ENCODE data around the gene PCLO. TPM values are rescaled to one million over a fixed set of nuclear protein-coding genes. Genes with fewer than 3 reads are reported as not detected.
"Not testable (repeated sequence)": the region's sequence is repeated elsewhere in the genome, so short reads cannot be mapped to it uniquely, and the experiment has no call there.

The PCLO gene
- total RNA-seq, 1 donor from 2014 or later: 4.4 TPM

DNA sequence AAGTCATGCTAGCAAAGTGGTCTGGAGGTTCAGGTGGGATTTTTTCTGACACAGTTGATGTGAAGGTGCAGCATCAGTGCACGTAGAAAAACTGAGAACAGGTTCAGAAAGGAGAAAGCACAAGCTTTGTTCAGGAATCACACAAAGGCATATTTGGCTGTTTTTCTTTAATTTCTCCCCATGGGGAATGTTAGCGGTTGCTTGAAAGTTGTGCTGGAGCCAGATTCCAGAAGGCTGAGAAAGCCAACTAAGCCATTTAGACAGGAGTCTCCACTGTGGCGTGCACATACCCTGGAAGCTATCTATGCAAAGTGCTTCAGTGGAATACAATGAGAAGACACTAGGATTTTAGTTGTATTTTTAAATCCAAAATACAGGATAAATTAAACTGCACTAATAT, 201.4 kb downstream of the PCLO start:
- no peak for ATAC-seq

GRCh38 chr7:82959528-82959927, 203.2 kb downstream of the PCLO start:
- ATAC-seq: no peak

DNA sequence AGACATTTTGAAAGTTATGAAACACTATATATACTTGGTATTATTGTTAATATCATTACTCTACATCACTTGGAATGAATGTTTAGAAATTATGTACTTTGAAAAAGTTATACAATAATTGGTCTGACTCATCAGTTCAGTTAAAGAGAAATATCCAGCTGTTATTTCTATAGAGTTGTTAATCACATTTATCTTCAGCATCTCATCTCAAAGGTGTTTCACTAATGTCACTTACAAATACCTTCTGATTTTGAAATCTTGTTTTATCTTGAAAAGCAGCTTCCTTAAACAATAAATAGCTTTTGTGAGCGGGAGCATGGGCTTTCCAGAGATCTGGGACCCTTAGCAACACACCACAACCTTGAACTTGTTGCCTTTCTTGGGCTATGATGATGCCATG, 205.2 kb downstream of the PCLO start:
- no peak for ATAC-seq

DNA sequence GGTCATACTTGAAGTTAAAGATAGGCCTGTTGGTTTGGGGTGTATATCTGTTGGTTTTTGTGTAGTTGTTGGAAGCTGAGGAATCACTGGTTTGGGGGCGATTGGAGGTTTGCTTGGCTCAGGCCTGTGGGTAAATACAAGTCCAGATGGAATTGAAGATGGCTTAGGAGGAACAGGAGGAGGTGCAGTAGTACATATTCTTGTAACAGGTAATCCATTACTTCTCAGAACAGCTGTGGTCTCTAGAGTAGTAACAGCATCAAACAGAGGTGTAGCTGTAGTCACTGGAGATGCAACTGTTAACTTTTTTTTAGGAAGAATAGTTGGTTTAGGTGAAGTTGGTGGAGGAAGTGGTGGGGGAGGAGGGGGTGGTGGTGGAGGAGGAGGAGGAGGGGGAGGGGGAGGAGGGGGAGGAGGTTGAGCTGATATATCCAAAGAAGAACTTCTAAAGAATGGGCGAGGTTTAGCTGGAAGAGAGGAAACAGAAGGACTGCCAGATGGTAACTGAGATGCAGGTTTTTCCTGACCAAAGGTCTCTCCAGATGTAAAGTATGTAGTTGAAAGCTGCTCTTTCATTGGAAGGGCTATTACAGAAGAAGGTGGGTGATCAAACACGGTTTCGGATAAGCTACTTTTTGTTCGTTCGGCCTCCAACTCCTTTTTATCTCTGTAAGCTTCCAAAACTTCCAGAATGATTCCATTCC, 209.2 kb downstream of the PCLO start:
- no peak for ATAC-seq

DNA sequence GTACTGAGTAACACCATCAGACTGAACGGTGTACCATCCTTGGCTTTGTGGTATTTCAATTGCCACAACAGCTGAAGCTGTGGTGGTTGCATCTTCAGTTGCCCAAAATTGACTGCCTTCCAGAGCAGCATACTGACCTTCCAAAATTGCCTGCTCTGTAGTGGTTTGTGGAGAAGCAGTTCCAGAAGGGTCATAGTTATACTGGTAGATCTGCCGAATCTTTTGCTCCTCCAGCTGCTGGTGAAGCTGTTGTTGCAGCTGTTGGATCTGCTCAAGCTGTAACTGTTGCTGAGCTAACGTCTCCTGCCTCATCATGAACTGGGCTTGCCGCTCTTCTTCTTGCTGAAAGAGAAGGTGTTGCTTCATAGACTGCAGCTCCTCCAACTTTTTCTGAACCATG, 212.2 kb downstream of the PCLO start:
- ATAC-seq: no peak

DNA sequence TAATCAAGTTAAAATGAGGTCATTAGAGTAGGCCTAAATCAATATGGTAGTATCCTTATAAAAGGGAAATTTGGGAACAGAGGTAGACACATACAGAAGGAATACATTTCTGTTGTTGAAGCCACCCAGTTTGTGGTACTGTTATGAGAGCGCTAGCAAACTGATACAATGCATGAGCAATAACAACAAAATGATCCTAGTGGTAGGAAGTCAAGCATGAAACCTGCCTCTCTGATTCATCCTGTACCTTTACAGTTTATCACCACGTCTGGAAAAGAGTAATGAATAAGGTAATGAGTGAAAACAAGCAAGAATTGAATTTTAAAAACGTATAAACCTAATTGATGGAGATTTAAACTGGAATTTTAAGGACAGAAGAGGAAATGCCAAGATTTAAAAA, 217.2 kb downstream of the PCLO start:
- ATAC-seq: peak; percentile 45

DNA sequence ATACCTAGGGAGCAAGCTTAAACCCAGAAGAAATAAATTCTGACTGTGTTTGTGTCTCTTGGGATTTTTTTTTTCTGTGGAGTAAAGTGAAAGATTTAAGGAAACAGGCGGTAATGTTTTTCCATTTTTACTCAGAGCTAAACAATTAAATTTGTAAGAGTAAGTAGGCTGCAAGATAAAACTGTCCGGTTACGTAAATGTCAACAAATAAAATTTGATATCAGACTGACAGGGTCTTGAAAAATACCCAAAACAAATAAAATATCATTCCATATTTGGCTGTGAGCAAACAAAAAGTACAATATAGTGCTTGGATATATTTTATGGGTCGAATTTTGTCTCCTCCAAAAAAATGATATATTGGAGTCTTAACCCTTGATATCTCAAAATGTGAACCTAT, 217.6 kb downstream of the PCLO start:
- ATAC-seq: no peak

DNA sequence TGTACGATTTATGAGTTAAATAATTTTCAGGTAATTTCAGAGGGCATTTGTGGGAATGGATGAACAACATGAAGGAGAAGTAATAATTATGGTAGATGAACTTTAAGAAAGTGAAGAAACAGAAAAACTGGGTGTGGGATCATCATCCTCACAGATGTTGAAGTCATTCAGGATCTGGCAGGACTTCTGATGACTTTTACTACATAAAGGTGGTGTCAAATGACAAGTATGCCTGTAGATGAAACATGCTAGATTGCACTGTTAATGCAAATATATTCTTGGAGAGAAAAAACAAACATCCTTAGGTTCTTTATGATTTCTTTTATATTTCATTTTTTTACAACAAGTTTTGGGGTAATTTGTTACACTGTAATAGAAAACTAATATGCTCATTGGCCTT, 230.2 kb downstream of the PCLO start:
- ATAC-seq: no peak

DNA sequence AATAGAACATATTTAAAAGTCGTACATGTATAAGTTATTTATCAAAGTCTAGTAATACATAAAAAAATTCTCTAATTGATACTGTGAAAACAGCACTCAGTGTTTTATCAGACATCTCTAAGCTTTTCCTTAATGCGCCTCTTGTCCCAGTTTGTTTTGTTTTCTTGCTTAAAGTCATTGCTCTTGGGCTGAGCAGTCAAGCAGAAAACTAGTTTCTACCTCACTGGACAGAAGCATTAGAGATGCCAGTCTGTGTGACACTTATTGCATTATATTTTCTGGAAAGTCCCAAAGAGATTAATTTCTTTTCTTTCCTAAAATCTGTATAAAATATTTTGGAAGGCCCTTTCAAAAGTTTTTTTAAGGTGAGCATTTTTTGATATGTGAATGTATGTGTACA, 236.2 kb downstream of the PCLO start:
- ATAC-seq: no peak

DNA sequence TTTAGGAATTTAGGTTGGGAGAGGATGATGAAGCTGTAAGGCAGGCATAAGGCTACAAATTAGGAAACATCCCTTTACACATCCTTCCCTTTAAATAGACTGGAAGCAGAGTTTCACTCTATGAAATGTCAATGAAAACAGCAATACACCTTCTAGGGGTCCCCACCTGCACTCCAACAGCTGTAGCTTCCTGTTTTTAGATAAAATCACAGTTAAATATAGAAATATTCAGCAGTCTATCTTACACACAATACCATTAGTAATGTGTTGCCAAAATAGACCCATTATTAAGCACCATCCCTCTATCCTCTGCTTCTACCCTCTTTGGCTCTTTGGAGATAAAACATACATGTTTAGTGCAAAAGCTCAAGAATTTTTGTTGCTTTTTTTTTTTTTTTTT, 237.4 kb downstream of the PCLO start:
- ATAC-seq: no peak

GRCh38 chr7:82906502-82906901, 256.2 kb downstream of the PCLO start:
- no peak for ATAC-seq

- no peak for ATAC-seq
These were observed 257.8 kb downstream of the PCLO start for GRCh38 chr7:82904871-82905270.

DNA sequence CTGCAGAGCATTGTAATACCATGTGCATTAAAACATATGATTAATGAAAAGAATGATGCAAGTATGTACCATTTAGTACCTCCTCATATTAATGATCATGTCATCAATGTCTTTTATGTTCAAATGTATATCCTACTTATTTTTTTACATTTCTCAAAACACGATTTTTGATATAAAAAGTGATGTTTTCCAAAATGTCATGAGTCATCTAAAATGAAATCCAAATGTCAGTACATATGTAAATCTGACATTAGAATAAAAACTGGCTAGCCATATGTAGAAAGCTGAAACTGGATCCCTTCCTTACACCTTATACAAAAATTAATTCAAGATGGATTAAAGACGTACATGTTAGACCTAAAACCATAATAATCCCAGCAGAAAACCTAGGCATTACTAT, 261.6 kb downstream of the PCLO start:
- ATAC-seq: not testable (repeated sequence)

- ATAC-seq: no peak
These were observed 265.2 kb downstream of the PCLO start for GRCh38 chr7:82897500-82897899.

DNA sequence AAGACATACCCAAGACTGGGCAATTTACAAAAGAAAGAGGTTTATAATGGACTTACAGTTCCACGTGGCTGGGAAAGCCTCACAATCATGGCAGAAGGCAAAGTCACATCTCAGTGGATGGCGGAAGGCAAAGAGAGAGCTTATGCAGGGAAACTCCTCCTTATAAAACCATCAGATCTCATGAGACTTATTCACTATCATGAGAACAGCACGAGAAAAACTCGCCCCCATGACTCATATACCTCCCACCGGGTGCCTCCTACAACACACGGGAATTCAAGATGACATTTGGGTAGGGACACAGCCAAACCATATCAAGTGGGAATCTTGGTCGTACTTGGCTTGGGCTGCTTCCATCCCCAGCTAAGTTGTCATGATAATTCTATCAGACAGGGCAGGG, 268.3 kb downstream of the PCLO start:
- ATAC-seq: not testable (repeated sequence)

DNA sequence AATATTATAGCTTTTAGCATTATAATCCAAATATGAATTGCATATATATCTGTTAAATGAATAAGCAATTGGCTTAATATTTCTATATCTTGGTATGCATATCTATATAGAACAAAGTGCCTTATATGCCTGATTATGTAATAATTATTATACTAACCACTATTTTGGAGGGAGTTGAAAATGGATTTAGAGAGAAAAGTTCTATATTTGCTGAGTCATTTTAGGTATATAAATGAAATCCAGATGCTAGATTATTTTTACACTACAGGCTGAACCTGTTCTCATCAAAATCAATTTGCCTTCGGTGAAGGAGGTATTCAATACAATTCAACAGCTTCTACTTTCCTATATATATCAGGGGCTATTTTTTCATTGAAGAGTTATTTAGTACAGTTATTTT, 276.4 kb downstream of the PCLO start:
- ATAC-seq: no peak

DNA sequence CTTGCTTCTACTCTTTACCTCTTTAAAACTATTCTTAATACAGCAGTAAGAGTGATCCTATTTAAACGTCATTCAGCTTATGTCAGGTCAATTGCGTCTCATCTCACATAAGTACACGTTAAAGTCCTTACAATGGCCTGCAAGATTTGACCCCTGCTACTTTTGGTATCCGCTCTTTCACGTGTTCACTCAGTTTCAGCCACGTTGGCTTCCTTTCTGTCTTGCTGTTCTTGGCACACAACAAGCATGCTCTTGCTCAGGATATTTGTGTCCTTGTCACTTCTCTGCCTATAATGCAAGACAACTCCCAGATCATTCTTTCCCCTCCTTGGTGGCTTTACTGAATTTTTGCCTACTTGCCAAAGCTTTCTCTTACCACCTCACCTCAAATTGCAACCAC, 296.8 kb downstream of the PCLO start:
- ATAC-seq: no peak

GRCh38 chr7:82859106-82859850, 303.4 kb downstream of the PCLO start:
- ATAC-seq: no peak

GRCh38 chr7:82851121-82851520, 311.6 kb downstream of the PCLO start:
- no peak for ATAC-seq

GRCh38 chr7:82841828-82842227, 320.9 kb downstream of the PCLO start:
- ATAC-seq: no peak

DNA sequence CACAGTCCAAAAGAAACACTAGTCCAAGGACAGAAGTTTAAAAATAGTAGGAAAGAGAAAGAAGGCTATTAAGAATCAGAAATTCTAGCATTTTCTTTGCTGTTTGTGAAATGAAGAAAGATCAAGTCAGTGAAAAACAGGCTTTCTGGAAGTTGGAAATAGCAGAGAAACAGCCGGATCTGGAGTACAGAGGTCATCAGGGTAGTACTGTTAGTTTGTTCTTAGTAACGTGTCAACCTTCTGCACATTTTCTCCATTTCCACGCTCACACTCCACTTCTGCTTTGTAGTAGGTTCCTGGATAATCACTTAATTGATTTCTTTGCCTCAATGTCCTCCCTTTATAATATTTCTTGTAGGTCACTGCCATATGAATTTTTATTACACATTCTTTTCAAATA, 322.6 kb downstream of the PCLO start:
- ATAC-seq: no peak

- no peak for ATAC-seq
These were observed 323.1 kb downstream of the PCLO start for GRCh38 chr7:82839555-82839954.

DNA sequence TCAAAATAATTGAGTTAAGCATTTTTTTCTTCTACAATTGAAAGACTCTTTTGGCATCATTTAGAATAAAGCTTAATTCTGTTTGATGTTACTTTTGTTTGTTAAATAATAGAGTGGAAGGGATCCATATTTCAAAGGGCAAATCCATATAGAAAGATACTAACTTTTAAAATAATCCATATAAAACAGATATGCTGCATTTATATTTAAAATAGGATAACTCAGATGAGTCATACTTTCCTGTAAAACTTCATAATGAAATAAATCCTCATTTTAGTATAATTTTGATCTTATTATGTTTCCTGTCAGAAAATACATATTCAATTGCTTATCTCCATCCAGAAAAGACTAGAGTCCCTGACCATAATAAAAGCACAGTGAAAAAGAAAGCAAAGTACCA, 323.6 kb downstream of the PCLO start:
- no peak for ATAC-seq

DNA sequence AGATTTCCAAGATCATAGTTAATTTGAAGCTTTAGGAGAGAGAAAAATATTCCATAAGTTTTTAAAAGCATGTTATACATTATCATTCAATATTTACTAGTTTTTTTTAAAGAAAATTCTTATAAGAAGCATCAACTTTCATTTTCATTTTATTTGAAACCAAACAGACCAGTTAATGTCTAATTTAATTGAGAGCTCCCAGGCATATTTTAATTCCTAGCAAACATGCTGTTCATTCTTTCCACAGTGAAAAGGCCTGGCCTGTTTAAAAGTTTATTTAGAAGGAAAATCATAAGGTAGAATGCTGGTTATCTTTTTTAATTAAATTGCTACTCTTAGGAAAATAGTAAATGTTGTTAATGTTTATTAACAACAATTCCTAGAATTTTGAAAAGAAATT, 324.4 kb downstream of the PCLO start:
- ATAC-seq: no peak

- no peak for ATAC-seq
These were observed 339.6 kb downstream of the PCLO start for GRCh38 chr7:82823073-82823472.

All from esophagus mucosa (tissue), 1 donor.